GM06990 (cell line): ENCODE data around the gene ADORA1.

Experiments
- DNase-seq: peaks from one replicate; pipeline ENCODE4 v3.0.0-alpha.2; 2011; ENCODE audit not compliant: insufficient read length; ENCODE audit errors: extremely low read depth
- H3K27me3 ChIP-seq: replicated peaks from 2 replicates; pipeline ENCODE4 v1.6.0; 2011; ENCODE audit warnings: low read length; ENCODE audit not compliant: control insufficient read depth, insufficient read depth
- H3K36me3 ChIP-seq: 2 replicates; pipeline ENCODE4 v1.5.1; 2011; ENCODE audit warnings: low read length; ENCODE audit not compliant: control insufficient read depth, insufficient read depth
- H3K4me3 ChIP-seq: replicated peaks from 2 replicates; pipeline ENCODE4 v1.5.1; 2011; ENCODE audit warnings: low read depth, mild to moderate bottlenecking, control low read depth, low read length
- CTCF ChIP-seq: IDR thresholded peaks from 2 replicates; pipeline ENCODE4 v1.5.1; 2011; ENCODE audit warnings: low read length, control low read depth, mild to moderate bottlenecking, inconsistent platforms; ENCODE audit not compliant: insufficient read depth, poor library complexity, severe bottlenecking

Gene ADORA1

GRCh38 chr1:203126866-203127665, 460 bp upstream of the ADORA1 start:
- TF ChIP-seq CTCF = no peak
- no peak for DNase-seq
- no peak overlapping the region for H3K4me3 ChIP-seq
- H3K36me3 ChIP-seq = no peaks in the 10 kb centered on the region
- H3K27me3 ChIP-seq = peaks cover 8% of the 10 kb centered on the region

DNA sequence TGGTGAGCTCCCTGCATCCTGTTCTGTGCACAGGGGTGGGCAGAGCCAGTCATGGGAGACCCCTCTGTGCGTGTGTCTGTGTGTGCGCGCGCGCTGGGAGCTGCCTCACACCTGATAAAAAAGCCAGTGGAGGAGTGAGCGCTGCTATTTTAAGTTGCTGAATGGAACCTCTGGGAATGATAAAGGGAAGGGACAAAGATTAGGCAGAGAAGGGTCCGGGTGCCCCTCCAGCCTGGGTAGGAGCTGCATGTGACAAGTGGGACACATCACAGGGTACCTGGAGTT, 847 bp downstream of the ADORA1 start:
- no peak for TF ChIP-seq CTCF
- H3K36me3 ChIP-seq = no peaks in the 10 kb centered on the region
- H3K4me3 ChIP-seq = no peak overlapping the region
- H3K27me3 ChIP-seq = peaks cover 8% of the 10 kb centered on the region
- no peak for DNase-seq

GRCh38 chr1:203128716-203129500, 1.4 kb downstream of the ADORA1 start:
- no peak for DNase-seq
- H3K36me3 ChIP-seq = no peaks in the 10 kb centered on the region
- H3K4me3 ChIP-seq = no peak overlapping the region
- TF ChIP-seq CTCF = no peak
- peaks cover 8% of the 10 kb centered on the region for H3K27me3 ChIP-seq

DNA sequence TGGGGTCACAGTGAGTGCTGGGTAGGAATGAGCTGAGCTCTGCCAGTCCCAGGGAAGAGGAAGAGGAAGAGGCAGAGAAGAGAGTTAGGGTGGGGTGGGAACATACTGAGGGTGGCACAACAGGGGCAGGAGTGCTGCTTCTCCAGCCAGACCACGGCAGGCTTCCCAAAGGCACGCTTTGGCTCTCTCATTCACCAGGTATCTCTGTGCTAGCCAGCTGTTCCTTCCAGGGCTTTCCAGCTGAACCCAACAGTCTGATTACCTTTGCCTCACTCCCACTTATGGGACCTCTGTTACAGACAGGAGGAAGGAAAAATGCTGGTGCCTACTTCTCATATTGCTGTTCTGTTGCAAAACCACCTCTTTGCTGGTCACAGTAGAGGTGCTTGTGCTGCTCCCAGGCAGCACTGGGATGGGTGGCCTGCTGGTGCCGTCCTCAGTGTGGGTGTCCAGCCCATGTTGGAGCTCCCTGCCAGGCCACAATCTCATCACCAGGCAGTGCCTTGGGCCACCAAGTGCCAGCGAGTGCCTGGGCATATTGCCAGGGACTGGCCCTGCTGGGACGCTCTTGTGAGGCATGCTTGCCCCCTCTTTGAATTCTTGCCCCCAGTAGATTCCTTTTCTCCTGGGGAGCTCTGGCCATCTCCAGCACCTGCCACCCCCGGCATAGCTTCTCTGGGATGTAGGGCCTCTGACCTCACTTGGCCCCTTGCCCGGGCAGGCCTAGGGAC, 2.1 kb downstream of the ADORA1 start:
- Histone ChIP-seq H3K4me3 (no peak overlapping the region), H3K27me3 (peaks cover 8% of the 10 kb centered on the region), H3K36me3 (no peaks in the 10 kb centered on the region)
- no peak for DNase-seq
- no peak for TF ChIP-seq CTCF

DNA sequence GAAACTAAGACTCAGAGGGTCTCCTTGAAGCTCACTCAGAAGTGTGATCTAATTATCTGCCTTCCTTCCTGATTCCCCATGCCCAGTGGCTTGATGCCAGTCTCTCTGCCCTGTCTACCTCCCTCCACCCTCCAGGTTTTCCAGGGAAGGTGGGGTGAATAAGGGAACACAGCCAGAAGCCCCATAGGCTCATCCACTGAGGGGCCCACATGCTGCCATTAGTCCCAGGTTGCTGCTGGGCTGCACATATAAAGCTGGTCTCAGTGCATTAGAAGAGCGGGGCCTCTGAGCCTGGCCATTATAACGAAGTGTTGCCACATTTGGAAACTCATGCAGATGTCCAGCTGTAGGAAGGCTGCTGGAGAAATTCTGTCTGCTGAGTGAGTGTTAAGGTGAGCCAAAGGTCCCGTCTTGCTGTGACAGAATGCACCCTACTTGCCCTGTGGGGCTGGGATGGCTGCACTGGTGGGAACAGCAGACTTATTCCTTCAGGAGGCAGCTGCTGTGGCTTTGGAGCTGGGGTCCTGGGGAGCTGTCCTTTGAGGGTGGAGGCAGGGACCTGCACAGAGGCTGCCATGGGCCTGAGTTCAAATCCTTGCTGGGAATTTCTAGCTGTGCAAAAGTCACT, 2.9 kb downstream of the ADORA1 start:
- peaks cover 5% of the 10 kb centered on the region for H3K27me3 ChIP-seq
- DNase-seq = no peak
- no peak for TF ChIP-seq CTCF
- H3K36me3 ChIP-seq = no peaks in the 10 kb centered on the region
- no peak overlapping the region for H3K4me3 ChIP-seq
